ENCODE results near the gene KLK4.

- TF ChIP-seq POLR2AphosphoS5 (IDR thresholded peaks at IDR 0.05) (no peak), CTCF (IDR thresholded peaks at IDR 0.05 in 8 of 11, conservative IDR thresholded peaks at IDR 0.05 in 3 of 11) (no peak)
Observed at GRCh38 chr19:50858886-50859285, 52.3 kb downstream of the KLK4 start.

Measured in spleen (tissue), 7 donors.